OCI-LY1 (cell line): Measurements from ENCODE around the gene MAGED2.
"Not testable (repeated sequence)": the region's sequence is repeated elsewhere in the genome, so short reads cannot be mapped to it uniquely, and the experiment has no call there.

Experiments used
- H2AFZ ChIP-seq: fragments of 200-600 bp; sonication (generic), shearing (Covaris generic); 2 replicates; pipeline ENCODE4 v1.6.0; 2014; ENCODE audit warnings: antibody characterized with exemption, mild to moderate bottlenecking, low read length
- H3F3A ChIP-seq: fragments of 200-600 bp; sonication (generic), shearing (Covaris generic); 2 replicates; pipeline ENCODE4 v1.6.0; 2014; ENCODE audit warnings: mild to moderate bottlenecking, antibody characterized with exemption, low read length, moderate library complexity; ENCODE audit not compliant: insufficient read depth
- H3K27ac ChIP-seq: fragments of 200-600 bp; sonication (generic); 2 replicates; pipeline ENCODE4 v1.5.1; 2014; ENCODE audit warnings: low read length, mixed run types, mild to moderate bottlenecking, low read depth; ENCODE audit not compliant: poor library complexity, severe bottlenecking
- H3K27me3 ChIP-seq: fragments of 200-600 bp; sonication (generic); 2 replicates; pipeline ENCODE4 v1.6.0; 2014; ENCODE audit warnings: antibody characterized with exemption, mild to moderate bottlenecking, low read length, moderate library complexity; ENCODE audit not compliant: insufficient read depth
- H3K36me3 ChIP-seq: fragments of 200-600 bp; sonication (generic); 2 replicates; pipeline ENCODE4 v1.6.1; 2014; ENCODE audit warnings: mild to moderate bottlenecking, antibody characterized with exemption, low read length, moderate library complexity, mixed read lengths; ENCODE audit not compliant: insufficient read depth
- H3K4me1 ChIP-seq: fragments of 200-600 bp; sonication (generic); 2 replicates; pipeline ENCODE4 v1.5.1; 2014; ENCODE audit warnings: mild to moderate bottlenecking, low read length, moderate library complexity; ENCODE audit not compliant: insufficient read depth, severe bottlenecking
- H3K4me2 ChIP-seq: fragments of 200-600 bp; sonication (generic), shearing (Covaris generic); 2 replicates; pipeline ENCODE4 v1.6.1; 2014; ENCODE audit warnings: low read length
- H3K4me3 ChIP-seq: fragments of 200-600 bp; sonication (generic); 2 replicates; pipeline ENCODE4 v1.5.1; 2014; ENCODE audit warnings: low read length, low read depth, mild to moderate bottlenecking, mixed read lengths; ENCODE audit not compliant: poor library complexity, severe bottlenecking
- H3K79me2 ChIP-seq: fragments of 200-600 bp; shearing (Covaris generic); 2 replicates; pipeline ENCODE4 v1.6.1; 2016; ENCODE audit warnings: mixed run types, low read length, mixed read lengths; ENCODE audit not compliant: insufficient read depth
- H3K9ac ChIP-seq: fragments of 200-600 bp; sonication (generic), shearing (Covaris generic); 2 replicates; pipeline ENCODE4 v1.6.1; 2014; ENCODE audit warnings: mild to moderate bottlenecking, low read length, mixed read lengths
- H3K9me2 ChIP-seq: fragments of 200-600 bp; sonication (generic), shearing (Covaris generic); 2 replicates; pipeline ENCODE4 v1.6.1; 2014; ENCODE audit warnings: low read depth, mild to moderate bottlenecking, low read length, mixed read lengths
- H3K9me3 ChIP-seq: fragments of 200-600 bp; shearing (Covaris generic); 2 replicates; pipeline ENCODE4 v1.6.1; 2014; ENCODE audit warnings: low read length, mixed read lengths
- H4K20me1 ChIP-seq: fragments of 200-600 bp; sonication (generic), shearing (Covaris generic); 2 replicates; pipeline ENCODE4 v1.6.0; 2016; ENCODE audit warnings: mild to moderate bottlenecking, low read length; ENCODE audit not compliant: insufficient read depth
- EZH2 ChIP-seq: fragments of 200-600 bp; sonication (generic), shearing (Covaris generic); IDR thresholded peaks from 2 replicates; pipeline ENCODE4 v1.8.0; 2017; ENCODE audit warnings: borderline replicate concordance, mixed run types, mild to moderate bottlenecking, antibody characterized with exemption, low read length, moderate library complexity, mixed read lengths
- TF ChIP-seq, protein P1 (sequence below): fragments of 200-600 bp; sonication (generic), shearing (Covaris generic); IDR thresholded peaks from 2 replicates; pipeline ENCODE4 v1.5.1; 2017; ENCODE audit warnings: mild to moderate bottlenecking, antibody characterized with exemption, low read length, moderate library complexity, mixed read lengths

Gene MAGED2

GRCh38 chrX:54825716-54826438 is 18.3 kb downstream of the MAGED2 start:
- no peaks in the 10 kb centered on the region for H3K79me2 ChIP-seq

GRCh38 chrX:54826598-54826997 is 19.1 kb downstream of the MAGED2 start:
- Histone ChIP-seq H3K4me3 (no peak overlapping the region), H3K9ac (no peak overlapping the region), H3K36me3 (no peaks in the 10 kb centered on the region), H3K9me3 (no peaks in the 10 kb centered on the region), H3K9me2 (no peaks in the 10 kb centered on the region), H3F3A (no peaks in the 10 kb centered on the region), H3K27ac (no peak overlapping the region), H4K20me1 (no peaks in the 10 kb centered on the region), H3K79me2 (no peaks in the 10 kb centered on the region), H2AFZ (no peak overlapping the region), H3K27me3 (no peaks in the 10 kb centered on the region), H3K4me1 (no peaks in the 10 kb centered on the region), H3K4me2 (no peak overlapping the region)
- no peak for TF ChIP-seq EZH2
- TF ChIP-seq, protein P1, sequence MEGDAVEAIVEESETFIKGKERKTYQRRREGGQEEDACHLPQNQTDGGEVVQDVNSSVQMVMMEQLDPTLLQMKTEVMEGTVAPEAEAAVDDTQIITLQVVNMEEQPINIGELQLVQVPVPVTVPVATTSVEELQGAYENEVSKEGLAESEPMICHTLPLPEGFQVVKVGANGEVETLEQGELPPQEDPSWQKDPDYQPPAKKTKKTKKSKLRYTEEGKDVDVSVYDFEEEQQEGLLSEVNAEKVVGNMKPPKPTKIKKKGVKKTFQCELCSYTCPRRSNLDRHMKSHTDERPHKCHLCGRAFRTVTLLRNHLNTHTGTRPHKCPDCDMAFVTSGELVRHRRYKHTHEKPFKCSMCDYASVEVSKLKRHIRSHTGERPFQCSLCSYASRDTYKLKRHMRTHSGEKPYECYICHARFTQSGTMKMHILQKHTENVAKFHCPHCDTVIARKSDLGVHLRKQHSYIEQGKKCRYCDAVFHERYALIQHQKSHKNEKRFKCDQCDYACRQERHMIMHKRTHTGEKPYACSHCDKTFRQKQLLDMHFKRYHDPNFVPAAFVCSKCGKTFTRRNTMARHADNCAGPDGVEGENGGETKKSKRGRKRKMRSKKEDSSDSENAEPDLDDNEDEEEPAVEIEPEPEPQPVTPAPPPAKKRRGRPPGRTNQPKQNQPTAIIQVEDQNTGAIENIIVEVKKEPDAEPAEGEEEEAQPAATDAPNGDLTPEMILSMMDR = no peak

More at GRCh38 chrX:54825716-54826438, 18.3 kb downstream of the MAGED2 start:
- Histone ChIP-seq H3K36me3 (no peaks in the 10 kb centered on the region), H3K4me3 (no peak overlapping the region), H2AFZ (no peak overlapping the region), H3K4me1 (no peaks in the 10 kb centered on the region), H3F3A (no peaks in the 10 kb centered on the region), H3K4me2 (no peak overlapping the region), H3K9me3 (no peaks in the 10 kb centered on the region), H3K9me2 (no peaks in the 10 kb centered on the region), H3K9ac (no peak overlapping the region), H3K27me3 (no peaks in the 10 kb centered on the region), H4K20me1 (no peaks in the 10 kb centered on the region), H3K27ac (no peak overlapping the region)
- TF ChIP-seq, protein P1 = peak; percentile 33; the same call in 1 of the 2 replicates
- no peak for TF ChIP-seq EZH2

DNA sequence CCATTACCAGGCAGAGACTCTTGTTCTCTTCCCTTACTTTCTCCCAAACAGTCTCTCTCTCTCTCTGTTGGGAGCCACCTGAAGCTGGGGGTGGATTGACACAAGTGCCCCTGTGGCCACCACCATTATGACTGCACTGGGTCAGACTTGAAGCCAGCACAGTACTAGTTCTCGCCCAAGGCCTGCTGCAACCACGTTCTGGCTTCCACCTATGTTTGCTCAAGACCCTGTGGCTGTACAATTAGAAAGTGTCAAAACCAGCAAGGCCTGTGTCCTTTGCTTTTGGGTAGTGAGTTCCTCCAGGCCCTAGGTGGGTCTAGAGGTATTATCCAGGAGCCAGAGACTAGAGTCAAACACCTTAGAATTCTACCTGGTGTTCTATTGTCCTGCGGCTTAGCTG is 31.0 kb downstream of the MAGED2 start:
- Histone ChIP-seq H3F3A (no peaks in the 10 kb centered on the region), H2AFZ (no peak overlapping the region), H3K4me2 (no peak overlapping the region), H4K20me1 (no peaks in the 10 kb centered on the region), H3K4me3 (no peak overlapping the region), H3K79me2 (no peaks in the 10 kb centered on the region), H3K9me3 (no peaks in the 10 kb centered on the region), H3K4me1 (no peaks in the 10 kb centered on the region), H3K9ac (no peak overlapping the region), H3K36me3 (no peaks in the 10 kb centered on the region), H3K9me2 (no peaks in the 10 kb centered on the region), H3K27me3 (no peaks in the 10 kb centered on the region), H3K27ac (no peak overlapping the region)
- TF ChIP-seq, protein P1 = no peak
- TF ChIP-seq EZH2 = no peak

DNA sequence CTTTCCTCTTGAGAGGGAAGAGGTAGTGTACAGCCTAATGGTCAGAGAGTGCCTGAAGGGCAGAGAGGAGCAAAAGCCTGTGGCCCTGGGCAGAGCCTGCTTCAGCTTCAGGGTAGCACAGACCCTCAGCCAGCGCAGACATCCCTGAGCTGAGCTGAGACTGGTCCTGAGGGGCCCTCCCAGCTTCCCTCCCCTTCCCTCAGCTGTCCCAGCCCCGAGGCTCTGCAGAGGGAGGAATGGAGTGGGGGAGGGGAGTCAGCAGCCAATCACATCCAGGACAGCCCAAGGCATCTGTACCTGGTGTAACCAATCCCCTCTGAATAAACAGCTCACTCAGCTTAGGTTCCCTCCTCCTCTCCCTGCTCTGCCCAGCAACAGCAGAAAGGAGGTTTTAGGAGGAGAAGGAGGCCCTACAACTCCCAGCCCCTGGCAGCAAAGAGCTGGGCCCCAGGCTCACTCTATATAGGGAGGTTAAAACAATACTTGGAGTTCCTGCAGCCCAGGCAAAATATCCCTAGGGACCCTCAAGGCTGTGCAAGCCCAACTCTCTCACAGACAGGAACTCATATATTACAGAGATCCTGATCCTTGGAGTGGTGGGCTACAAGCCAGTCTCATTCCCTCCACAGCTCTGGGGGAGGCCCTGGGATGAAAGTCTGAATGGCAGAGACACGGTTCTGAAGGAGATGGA is 33.8 kb downstream of the MAGED2 start:
- H3K4me1 ChIP-seq, H3K9me3 ChIP-seq, H3K4me3 ChIP-seq, H3K4me2 ChIP-seq, H3K27me3 ChIP-seq, H3F3A ChIP-seq, H3K79me2 ChIP-seq, H3K36me3 ChIP-seq, H4K20me1 ChIP-seq, H3K27ac ChIP-seq, H3K9ac ChIP-seq, H2AFZ ChIP-seq, H3K9me2 ChIP-seq: not testable (repeated sequence)
